Hematopoietic multipotent progenitor cell (in vitro differentiated cells): ENCODE data around the gene OBSCN. TPM values are rescaled to one million over a fixed set of nuclear protein-coding genes. Genes with fewer than 3 reads are reported as not detected.
A peak's percentile ranks its signal among the peaks of the same experiment; 100 is the strongest.

ENCODE experiments used
- DNase-seq, 3 donors: peaks; one replicate each; pipeline ENCODE4 v3.0.0-alpha.2; 2011 to 2015; ENCODE audit warnings: low read depth in 2 of 3, low spot score in 2 of 3
- total RNA-seq: library from RNA; depleted of rRNA; stranded (reverse); fragments of >200 nt; gene quantifications from one replicate; pipeline ENCODE4 v1.2.3, GENCODE V29; 2012

The OBSCN gene
- total RNA-seq, 1 donor: 85.9 TPM

GRCh38 chr1:228392111-228392936, 184.5 kb downstream of the OBSCN start:
- DNase-seq: no peak

DNA sequence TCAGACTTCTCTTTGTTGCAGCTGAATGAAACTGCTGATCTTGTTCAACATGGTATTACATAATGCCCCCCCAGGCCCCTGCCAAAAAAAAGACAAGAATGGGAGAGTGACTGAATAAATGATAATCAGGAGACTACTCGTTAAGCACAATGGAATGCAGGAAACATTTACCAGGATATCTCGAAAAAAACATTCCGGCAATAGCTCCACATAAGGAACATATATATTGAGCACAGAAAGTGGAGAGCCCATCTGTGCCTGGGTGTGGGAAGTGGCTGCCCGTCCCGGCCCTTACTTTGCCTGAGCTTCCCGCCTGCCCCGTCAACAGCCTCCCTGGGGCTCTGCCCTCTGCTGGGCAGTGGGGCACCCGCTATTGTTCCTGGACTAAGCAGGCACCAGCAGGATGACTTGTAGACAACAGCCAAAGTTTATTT, 185.4 kb downstream of the OBSCN start:
- peak in 2 of 3 donors; percentile 15 to 42 for DNase-seq

DNA sequence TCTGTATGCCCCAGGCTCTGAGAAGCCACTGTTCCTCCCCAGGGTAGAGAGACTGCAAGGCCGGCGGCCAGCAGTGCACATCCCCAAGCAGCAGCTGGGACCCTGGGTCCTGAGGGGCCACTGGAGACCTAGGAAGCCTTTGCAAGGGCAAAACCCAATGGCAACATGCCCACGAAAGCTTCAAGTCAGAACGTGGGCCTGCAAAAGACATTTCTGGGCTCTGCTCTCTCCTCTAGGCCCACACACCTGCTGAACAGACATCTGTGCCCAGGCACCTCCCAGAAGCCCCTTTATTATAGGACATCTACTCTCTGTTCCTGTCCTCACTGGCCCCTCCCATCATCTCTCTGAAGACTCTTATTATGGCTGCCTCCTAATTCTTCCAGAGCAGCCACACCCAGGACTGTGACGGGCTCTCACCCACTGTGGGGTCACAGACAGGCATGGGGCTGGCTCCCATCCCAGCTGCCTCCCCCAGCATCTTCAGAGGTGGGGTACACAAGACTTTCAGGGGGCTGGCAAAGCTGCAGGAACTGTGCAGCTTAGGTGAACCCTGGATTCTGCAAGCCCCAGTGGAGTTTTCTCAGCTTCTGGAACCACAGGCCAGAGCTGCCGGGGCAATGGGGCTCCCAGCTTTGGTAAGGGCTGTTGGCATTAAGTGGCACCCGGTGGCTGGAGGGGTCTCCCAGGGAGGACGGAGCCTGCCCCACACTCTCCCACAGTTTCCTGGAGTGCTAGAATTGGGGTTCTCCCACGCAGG, 186.1 kb downstream of the OBSCN start:
- DNase-seq: no peak

DNA sequence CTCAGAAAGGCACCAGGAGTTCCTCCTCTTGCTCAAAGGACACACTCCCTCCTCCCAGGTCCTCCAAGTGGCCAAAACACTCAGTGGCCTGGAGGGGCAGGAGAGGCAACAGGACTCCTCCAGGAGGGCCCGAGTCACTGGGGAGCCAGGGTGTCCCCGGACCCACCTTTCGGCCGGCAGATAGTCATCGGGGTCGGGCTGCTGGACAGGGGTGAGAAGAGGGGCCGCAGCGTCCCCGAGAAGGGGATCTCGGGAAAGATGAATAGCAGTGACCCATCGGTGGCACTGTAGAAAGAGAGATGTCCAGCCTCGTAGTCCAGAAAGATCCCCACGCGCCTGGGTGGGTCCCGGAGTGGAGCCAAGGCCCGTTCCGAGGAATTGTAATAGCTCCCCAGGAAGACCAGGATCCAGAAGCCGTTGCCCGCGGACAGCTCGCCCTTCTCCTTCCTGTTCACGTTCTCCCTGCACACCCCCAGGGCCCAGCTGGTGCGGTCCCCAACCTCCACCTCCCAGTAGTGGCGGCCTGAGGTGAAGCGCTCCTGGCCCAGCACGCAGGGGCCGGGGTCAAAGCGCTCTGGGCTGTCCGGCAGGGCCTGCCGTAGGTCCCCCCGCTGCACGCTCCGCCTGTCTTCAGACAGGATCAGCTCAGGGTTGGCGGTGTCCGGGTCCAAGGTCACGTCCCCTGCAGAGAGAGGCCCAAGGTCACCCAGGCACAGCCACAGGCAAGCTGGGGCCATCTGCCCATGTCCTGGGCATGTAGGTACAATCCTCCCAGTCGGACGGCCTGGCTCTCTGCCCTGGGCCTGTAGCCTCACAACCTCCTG, 186.9 kb downstream of the OBSCN start:
- DNase-seq: no peak

- no peak for DNase-seq
Measured at GRCh38 chr1:228396770-228397662, 189.2 kb downstream of the OBSCN start.

DNA sequence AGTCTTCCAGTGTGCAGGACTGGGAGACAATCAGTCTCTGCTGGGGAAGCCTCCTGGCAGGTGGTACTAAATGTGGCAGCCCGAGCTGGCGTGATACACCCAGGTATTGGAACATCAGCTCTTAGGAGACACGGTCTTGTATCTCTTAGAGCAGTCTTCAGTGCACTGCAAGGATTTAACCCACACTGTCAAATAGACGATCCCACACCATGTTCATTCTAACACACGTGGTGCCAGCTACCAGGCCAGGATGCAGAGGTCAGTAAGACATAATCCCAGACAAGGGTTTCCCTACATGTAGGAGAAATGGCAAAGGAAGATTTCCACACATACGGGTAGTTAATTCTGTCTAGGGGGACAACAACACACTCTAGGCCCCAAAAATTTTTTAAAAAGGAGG, 190.1 kb downstream of the OBSCN start:
- DNase-seq: no peak

DNA sequence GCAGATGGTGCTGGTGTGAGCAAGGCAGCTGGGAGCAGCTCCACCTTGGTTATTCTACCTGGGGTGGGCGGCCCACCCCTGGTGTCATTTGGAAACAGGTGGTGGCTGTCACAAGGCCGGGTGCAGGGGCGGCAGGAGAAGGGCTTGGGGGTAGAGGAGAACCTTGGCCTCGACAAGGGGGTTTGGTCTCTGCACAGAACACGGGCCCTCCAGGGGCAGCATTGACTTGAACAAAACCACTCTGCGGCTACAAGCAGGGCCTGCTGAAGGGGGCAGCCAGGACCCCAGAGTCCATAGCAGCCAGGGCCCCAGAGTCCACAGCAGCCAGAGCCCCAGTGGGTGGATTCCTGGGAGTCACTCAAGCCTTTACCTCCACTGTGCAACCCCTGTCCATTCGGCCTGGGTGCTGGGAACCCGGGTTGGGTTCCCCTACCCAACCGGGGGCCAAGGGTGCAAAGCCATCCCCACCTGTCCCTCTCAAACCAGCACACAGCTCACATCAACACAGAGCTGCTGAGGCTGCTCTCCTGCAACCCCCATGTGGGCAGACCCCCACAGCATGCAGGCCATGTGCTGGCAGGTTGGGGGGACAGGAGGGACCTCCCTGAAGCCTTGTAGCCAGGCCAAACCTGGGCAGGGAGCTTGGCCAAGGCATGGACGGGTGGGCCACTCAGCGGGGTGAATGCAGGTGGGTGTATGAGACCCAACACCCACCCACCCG, 191.1 kb downstream of the OBSCN start:
- DNase-seq: no peak

GRCh38 chr1:228399531-228400236, 191.8 kb downstream of the OBSCN start:
- DNase-seq: no peak

DNA sequence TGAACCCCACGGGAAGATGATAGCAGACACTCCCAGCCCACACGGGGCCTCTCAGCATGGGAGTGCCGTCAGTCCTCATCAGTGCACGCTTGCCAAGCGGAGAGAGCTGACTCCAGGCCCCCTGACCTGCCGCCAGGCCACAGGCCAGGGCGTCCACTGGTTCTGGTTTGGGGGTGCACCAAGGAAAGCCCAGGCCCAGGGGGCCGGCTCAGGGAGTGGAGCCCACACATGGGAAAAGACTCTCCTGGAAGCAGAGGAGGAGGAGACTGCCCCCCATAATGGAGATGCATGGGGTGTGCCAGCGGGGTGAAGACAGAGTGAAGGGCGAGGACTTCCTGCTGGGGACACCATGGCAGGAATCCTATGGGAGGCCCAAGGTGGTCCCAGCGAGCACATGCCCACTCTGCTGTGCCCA, 192.4 kb downstream of the OBSCN start:
- no peak for DNase-seq

GRCh38 chr1:228400692-228401454, 193.0 kb downstream of the OBSCN start:
- DNase-seq: no peak

- DNase-seq: no peak
Measured at GRCh38 chr1:228401782-228402640, 194.2 kb downstream of the OBSCN start.

- no peak for DNase-seq
Measured at GRCh38 chr1:228402641-228403025, 194.8 kb downstream of the OBSCN start.

DNA sequence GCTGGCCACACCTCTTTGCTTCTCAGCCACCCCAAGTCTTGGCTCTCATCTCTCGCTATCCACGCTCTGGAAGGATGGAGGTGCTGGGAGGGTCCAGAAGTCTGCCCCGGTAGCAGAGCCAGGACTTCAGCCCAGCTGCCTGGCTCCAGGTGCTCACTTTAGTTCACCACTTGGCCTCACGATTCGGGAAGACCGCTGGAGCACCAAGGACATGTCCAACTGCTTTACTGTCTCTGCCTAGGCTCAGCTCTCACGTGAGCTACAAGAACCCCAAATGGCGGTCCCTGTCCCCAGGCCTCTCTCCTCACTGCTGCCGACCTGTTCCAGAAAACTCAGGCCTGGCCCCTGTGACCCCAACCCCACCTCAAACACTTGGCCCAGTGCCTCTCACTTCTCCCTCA, 195.4 kb downstream of the OBSCN start:
- no peak for DNase-seq

- no peak for DNase-seq
Measured at GRCh38 chr1:228404107-228404720, 196.4 kb downstream of the OBSCN start.

DNA sequence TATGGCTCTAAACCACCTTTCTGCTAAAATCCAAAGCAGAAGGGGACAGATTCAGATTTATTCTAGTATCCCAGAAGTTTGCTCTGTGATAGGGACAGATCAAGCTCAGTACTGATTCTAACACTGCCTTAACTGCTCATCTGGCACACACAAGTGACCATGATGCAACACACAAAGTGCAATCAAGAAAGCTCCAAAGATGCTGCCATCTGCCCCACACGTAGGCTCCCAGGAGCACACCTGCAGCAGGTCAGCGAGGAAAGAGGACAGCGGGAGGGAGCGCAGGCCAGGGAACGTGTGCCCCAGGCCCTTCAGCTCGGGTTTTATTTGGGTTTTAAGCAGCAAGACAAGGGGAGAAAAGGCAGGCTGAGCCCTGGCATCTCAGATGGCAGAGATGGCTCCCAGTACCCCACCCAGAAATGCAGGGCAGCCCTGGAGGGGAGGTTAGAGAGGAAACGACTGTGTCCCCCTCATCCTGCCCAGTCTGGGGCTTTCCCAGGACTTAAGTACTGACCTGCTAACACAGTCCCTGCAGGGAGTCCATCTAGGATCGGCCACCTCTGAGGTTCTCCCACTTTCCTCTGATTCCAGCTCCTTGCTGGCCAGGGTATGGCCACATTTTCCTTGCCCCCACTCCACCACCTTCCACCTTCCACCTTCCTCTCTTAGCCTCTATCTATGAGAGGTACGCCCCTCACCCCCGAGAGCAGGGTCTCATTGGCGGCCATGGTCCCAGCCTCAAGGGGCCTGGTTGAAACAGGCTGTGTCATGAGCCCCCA, 197.5 kb downstream of the OBSCN start:
- DNase-seq: no peak

- no peak for DNase-seq
Measured at GRCh38 chr1:228405979-228406228, 198.1 kb downstream of the OBSCN start.
